Raji (cell line): Measurements from ENCODE around the gene VN1R2.
"Not testable (repeated sequence)": the region's sequence is repeated elsewhere in the genome, so short reads cannot be mapped to it uniquely, and the experiment has no call there.

Experiments
- POLR2A ChIP-seq: IDR thresholded peaks from 2 replicates; pipeline ENCODE4 v1.6.1; 2011; ENCODE audit warnings: low read depth, low read length, control low read depth; ENCODE audit not compliant: insufficient read depth

Gene VN1R2

GRCh38 chr19:53257715-53258342 is at the start of gene VN1R2:
Gene VN1R2 (plus strand): TSS chr19:53258292. CDS start chr19:53258376, 84 bp downstream.
- TF ChIP-seq POLR2A: not testable (repeated sequence)

GRCh38 chr19:53212703-53213320 is 45.3 kb upstream of the VN1R2 start:
- no peak for TF ChIP-seq POLR2A

GRCh38 chr19:53224606-53225005 is 33.5 kb upstream of the VN1R2 start:
- no peak for TF ChIP-seq POLR2A

GRCh38 chr19:53237114-53237777 is 20.8 kb upstream of the VN1R2 start:
- TF ChIP-seq POLR2A: no peak

GRCh38 chr19:53246498-53246897 is 11.6 kb upstream of the VN1R2 start:
- no peak for TF ChIP-seq POLR2A

GRCh38 chr19:53254411-53255341 is 3.4 kb upstream of the VN1R2 start, which contains the start of gene ZNF677:
Gene ZNF677 (minus strand): TSS chr19:53254873. CDS start chr19:53251550, 3,323 bp downstream.
- TF ChIP-seq POLR2A: no peak

- not testable (repeated sequence) for TF ChIP-seq POLR2A
Measured at GRCh38 chr19:53267623-53268022, 9.5 kb downstream of the VN1R2 start, which contains the start of gene VN1R4. Gene VN1R4 (minus strand): TSS chr19:53267723. CDS start chr19:53267665, 58 bp downstream.

GRCh38 chr19:53272044-53272443 is 14.0 kb downstream of the VN1R2 start:
- TF ChIP-seq POLR2A: no peak

GRCh38 chr19:53275480-53275879 is 17.4 kb downstream of the VN1R2 start:
- TF ChIP-seq POLR2A: no peak

GRCh38 chr19:53285087-53285486 is 27.0 kb downstream of the VN1R2 start:
- no peak for TF ChIP-seq POLR2A

GRCh38 chr19:53290758-53291549 is 32.9 kb downstream of the VN1R2 start:
- TF ChIP-seq POLR2A: no peak

- no peak for TF ChIP-seq POLR2A
Measured at GRCh38 chr19:53294786-53295441, 36.8 kb downstream of the VN1R2 start.

- TF ChIP-seq POLR2A: no peak
Measured at GRCh38 chr19:53308339-53308811, 50.3 kb downstream of the VN1R2 start.
